ENCODE data around the gene CCDC136. TPM values are rescaled to one million over a fixed set of nuclear protein-coding genes. Genes with fewer than 3 reads are reported as not detected.

Gene CCDC136
- total RNA-seq, 1 donor from 2014 or later, result 0.26 TPM

GRCh38 chr7:128758553-128758952 lies 33.2 kb upstream of the CCDC136 start:
- no peak for TF ChIP-seq CTCF (IDR thresholded peaks at IDR 0.05; ENCODE audit: insufficient read depth, low read length, severe bottlenecking)
- DNase-seq (ENCODE audit: low read depth) (no peak), FAIRE-seq (no peak)
- H3K4me3 ChIP-seq (ENCODE audit: low read depth, low read length), result no peak overlapping the region
- no peaks in the 10 kb centered on the region for H3K27me3 ChIP-seq (ENCODE audit: control insufficient read depth, insufficient read depth, low read length)
- H3K36me3 ChIP-seq (ENCODE audit: control insufficient read depth, insufficient read depth, low read length), result peaks cover 13% of the 10 kb centered on the region

GRCh38 chr7:128759242-128759641 lies 32.5 kb upstream of the CCDC136 start:
- no peaks in the 10 kb centered on the region for H3K27me3 ChIP-seq (ENCODE audit: control insufficient read depth, insufficient read depth, low read length)
- H3K4me3 ChIP-seq (ENCODE audit: low read depth, low read length), result no peak overlapping the region
- no peak for TF ChIP-seq CTCF (IDR thresholded peaks at IDR 0.05; ENCODE audit: insufficient read depth, low read length, severe bottlenecking)
- DNase-seq (ENCODE audit: low read depth) (no peak), FAIRE-seq (no peak)
- H3K36me3 ChIP-seq (ENCODE audit: control insufficient read depth, insufficient read depth, low read length), result peaks cover 8% of the 10 kb centered on the region

GRCh38 chr7:128763541-128763940 lies 28.2 kb upstream of the CCDC136 start:
- H3K27me3 ChIP-seq (ENCODE audit: control insufficient read depth, insufficient read depth, low read length), result no peaks in the 10 kb centered on the region
- no peak for DNase-seq (ENCODE audit: low read depth)
- no peak overlapping the region for H3K4me3 ChIP-seq (ENCODE audit: low read depth, low read length)
- TF ChIP-seq CTCF (IDR thresholded peaks at IDR 0.05; ENCODE audit: insufficient read depth, low read length, severe bottlenecking), result no peak
- no peak for FAIRE-seq
- H3K36me3 ChIP-seq (ENCODE audit: control insufficient read depth, insufficient read depth, low read length), result peaks cover 9% of the 10 kb centered on the region

GRCh38 chr7:128767475-128768110 lies 24.2 kb upstream of the CCDC136 start:
- no peak for DNase-seq (ENCODE audit: low read depth)
- Histone ChIP-seq H3K4me3 (ENCODE audit: low read depth, low read length) (no peak overlapping the region), H3K27me3 (ENCODE audit: control insufficient read depth, insufficient read depth, low read length) (no peaks in the 10 kb centered on the region), H3K36me3 (ENCODE audit: control insufficient read depth, insufficient read depth, low read length) (peaks cover 11% of the 10 kb centered on the region)
- no peak for FAIRE-seq
- no peak for TF ChIP-seq CTCF (IDR thresholded peaks at IDR 0.05; ENCODE audit: insufficient read depth, low read length, severe bottlenecking)

- TF ChIP-seq CTCF (IDR thresholded peaks at IDR 0.05; ENCODE audit: insufficient read depth, low read length, severe bottlenecking), result no peak
- FAIRE-seq (no peak), DNase-seq (ENCODE audit: low read depth) (no peak)
- Histone ChIP-seq H3K27me3 (ENCODE audit: control insufficient read depth, insufficient read depth, low read length) (no peaks in the 10 kb centered on the region), H3K4me3 (ENCODE audit: low read depth, low read length) (no peak overlapping the region), H3K36me3 (ENCODE audit: control insufficient read depth, insufficient read depth, low read length) (peaks cover 11% of the 10 kb centered on the region)
Measured at GRCh38 chr7:128770233-128770632, 21.5 kb upstream of the CCDC136 start.

DNA sequence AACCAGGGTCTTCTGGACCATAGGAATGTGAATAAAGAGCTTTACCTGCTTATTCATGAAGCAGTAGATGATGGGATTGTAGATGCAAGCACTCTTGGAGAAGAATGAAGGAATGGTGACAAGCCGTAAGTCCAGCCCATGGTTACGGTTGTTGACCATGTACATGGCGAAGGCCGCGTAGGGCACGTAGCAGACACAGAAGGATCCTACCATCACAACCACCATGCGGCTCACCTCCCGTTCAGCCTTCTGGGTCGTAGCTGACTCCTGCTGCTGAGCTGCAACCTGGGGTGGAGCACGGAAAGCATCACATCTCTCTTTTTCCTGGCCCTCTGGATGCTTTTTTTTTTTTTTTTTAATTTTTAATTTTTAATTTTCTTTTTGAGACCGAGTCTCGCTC lies 18.2 kb upstream of the CCDC136 start:
- TF ChIP-seq CTCF (IDR thresholded peaks at IDR 0.05; ENCODE audit: insufficient read depth, low read length, severe bottlenecking), result no peak

More for the DNA sequence above, 18.2 kb upstream of the CCDC136 start:
- no peak overlapping the region for H3K4me3 ChIP-seq (ENCODE audit: low read depth, low read length)
- no peaks in the 10 kb centered on the region for H3K27me3 ChIP-seq (ENCODE audit: control insufficient read depth, insufficient read depth, low read length)
- FAIRE-seq (no peak), DNase-seq (ENCODE audit: low read depth) (no peak)
- peaks cover 5% of the 10 kb centered on the region for H3K36me3 ChIP-seq (ENCODE audit: control insufficient read depth, insufficient read depth, low read length)
